ENCODE results near the gene VPS18. TPM values are rescaled to one million over a fixed set of nuclear protein-coding genes. Genes with fewer than 3 reads are reported as not detected.

Gene VPS18
- total RNA-seq, 2 experiments from 2014 or later, result 16.2 to 16.6 TPM

GRCh38 chr15:40921949-40922607 lies 27.8 kb downstream of the VPS18 start:
- H3K4me3 Mint-ChIP-seq, result no peak overlapping the region
- ChIA-PET POLR2A (no interaction called here), CTCF (interaction anchor here (0.7 to 1.4 kb wide), 5 partner anchors 11 to 28 kb away, joined by 3 to 5 read pairs (median 3); partner anchors contain the start of gene VPS18)
- H3K9me3 Mint-ChIP-seq, result no peaks in the 10 kb centered on the region
- H3K27me3 Mint-ChIP-seq, result peaks cover 41% of the 10 kb centered on the region
- no peak overlapping the region for H3K27ac Mint-ChIP-seq
- DNase-seq, result no peak
- H3K36me3 Mint-ChIP-seq (ENCODE audit: low read depth), result no peaks in the 10 kb centered on the region
- peaks cover 11% of the 10 kb centered on the region for H3K4me1 Mint-ChIP-seq

DNA sequence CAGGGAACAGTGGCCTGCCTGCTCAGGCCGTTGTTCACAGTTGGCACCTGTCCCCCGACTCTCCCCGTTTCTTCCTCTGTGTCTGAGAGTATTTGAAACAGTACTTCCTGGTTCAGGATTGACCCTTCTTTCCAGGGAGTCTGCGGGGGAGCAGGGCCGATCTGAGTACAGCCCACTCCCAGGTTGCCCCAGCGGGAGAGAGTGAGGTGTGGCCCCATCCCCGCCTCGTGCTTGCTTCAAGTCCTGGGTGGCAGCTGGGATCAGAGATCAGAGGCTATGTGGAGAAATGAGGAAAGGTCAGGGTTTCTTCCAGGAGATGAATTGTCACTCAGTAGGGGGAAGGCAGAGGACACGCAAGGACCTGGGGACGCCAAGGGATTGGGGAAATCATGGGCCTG lies 28.4 kb downstream of the VPS18 start:
- ChIA-PET CTCF (interaction anchor here (0.6 to 1.4 kb wide), 4 partner anchors 10 to 486 kb away, joined by 3 to 5 read pairs (median 4); partner anchors contain the start of gene VPS18), POLR2A (no interaction called here)
- peaks cover 13% of the 10 kb centered on the region for H3K4me1 Mint-ChIP-seq
- H3K4me3 Mint-ChIP-seq, result no peak overlapping the region
- no peak for DNase-seq
- peaks cover 45% of the 10 kb centered on the region for H3K27me3 Mint-ChIP-seq
- no peak overlapping the region for H3K27ac Mint-ChIP-seq
- no peaks in the 10 kb centered on the region for H3K9me3 Mint-ChIP-seq
- H3K36me3 Mint-ChIP-seq (ENCODE audit: low read depth), result no peaks in the 10 kb centered on the region

DNA sequence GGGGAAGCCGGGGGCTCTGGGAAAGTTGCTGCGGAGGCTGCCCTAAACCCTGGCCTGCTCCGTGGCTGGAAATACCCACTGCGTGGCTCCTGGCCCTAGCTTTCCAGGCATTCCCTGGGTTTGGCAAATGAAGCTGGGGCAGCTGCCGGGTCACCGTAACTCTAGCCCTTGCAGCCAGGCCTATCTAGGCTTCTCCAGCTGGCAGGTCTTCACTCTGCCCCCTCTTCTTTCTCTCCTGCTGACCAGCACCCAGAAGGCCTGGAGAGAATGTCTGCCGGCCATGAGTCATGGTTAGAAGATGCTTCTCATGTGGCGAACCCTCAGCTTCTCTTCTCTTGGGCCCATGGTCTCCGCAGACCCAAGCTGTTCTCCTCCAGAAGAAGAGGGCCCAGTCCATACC lies 29.3 kb downstream of the VPS18 start:
- peaks cover 18% of the 10 kb centered on the region for H3K4me1 Mint-ChIP-seq
- no peak for DNase-seq
- H3K9me3 Mint-ChIP-seq, result no peaks in the 10 kb centered on the region
- H3K4me3 Mint-ChIP-seq, result no peak overlapping the region
- POLR2A ChIA-PET, result no interaction called here
- H3K27ac Mint-ChIP-seq, result no peak overlapping the region
- CTCF ChIA-PET, result interaction anchor here (0.5 to 3.5 kb wide), 7 partner anchors 15 to 99 kb away, joined by 3 to 12 read pairs (median 4); partner anchors contain the start of gene VPS18
- no peaks in the 10 kb centered on the region for H3K36me3 Mint-ChIP-seq (ENCODE audit: low read depth)
- H3K27me3 Mint-ChIP-seq, result peaks cover 50% of the 10 kb centered on the region

DNA sequence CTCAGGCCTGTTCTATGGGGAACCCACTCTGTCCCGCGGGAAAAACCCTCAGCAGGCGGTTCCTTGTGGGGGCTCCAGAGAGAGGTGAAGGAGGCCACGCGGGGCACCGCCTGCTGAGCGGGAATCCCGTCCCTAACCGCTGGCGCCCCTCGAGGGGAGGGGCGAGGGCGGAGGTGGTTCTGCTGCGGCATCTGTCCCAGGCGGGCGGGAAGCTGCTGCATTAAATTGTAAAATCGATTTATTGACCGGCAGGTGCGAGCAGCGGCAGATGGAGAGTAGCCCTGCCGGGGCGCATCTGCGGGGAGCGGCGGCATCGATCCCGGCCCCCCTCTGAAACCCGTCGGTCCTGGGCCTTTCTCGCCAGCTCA lies 31.2 kb downstream of the VPS18 start:
- Mint-ChIP-seq H3K4me3 (no peak overlapping the region), H3K27me3 (peaks cover 66% of the 10 kb centered on the region), H3K36me3 (ENCODE audit: low read depth) (no peaks in the 10 kb centered on the region), H3K9me3 (no peaks in the 10 kb centered on the region), H3K4me1 (peaks cover 33% of the 10 kb centered on the region), H3K27ac (no peak overlapping the region)
- DNase-seq, result no peak
- ChIA-PET POLR2A (no interaction called here), CTCF (interaction anchor here (0.6 to 3.5 kb wide), 2 partner anchors 16 to 298 kb away, joined by 5 to 12 read pairs; no protein-coding TSS in a partner anchor)

- CTCF ChIA-PET, result interaction anchor here (0.6 to 3.5 kb wide), 2 partner anchors 15 to 297 kb away, joined by 5 to 12 read pairs; no protein-coding TSS in a partner anchor
Observed at GRCh38 chr15:40925863-40926658, 31.8 kb downstream of the VPS18 start.

DNA sequence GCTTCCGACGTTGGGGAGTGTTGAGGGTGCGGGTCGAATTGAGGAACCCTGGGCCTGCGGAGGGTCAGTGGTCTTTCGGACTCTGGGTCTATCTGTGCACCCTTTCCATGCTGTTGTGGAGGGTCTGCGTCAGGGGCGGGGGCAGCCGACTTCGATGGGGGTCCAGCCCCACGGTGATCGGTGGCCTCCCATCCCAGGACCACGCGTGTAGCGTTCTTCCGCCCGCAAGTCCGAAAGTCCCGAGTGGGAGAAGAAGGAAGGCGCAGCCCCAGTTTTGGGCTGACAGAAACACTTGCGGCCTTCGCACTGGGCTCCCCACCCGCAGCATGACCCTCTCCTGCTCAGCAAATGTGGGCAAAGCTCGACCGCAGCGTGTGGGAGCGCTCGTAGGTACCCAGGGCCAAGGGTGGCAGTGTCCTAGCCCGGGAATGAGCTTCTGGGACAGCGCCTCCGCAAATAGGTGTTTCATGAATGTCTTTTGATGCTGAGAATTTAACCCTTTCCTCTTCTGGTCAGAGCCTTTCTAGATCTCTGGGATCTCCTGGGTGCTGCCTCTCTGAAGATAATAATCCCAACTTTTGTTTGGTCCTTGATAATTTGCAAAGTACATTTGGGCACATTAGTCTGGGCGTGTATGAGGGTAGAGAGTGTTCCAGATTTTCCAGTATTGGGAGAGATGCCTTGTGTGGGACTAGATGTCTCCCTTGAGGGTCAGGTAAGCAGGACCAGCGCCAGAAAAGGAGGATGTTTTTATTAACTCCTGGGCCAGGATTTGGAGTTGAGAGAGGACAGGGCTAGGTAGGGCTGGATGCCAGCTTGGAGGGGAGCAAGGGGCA lies 32.6 kb downstream of the VPS18 start:
- POLR2A ChIA-PET, result no interaction called here
- Mint-ChIP-seq H3K4me1 (peaks cover 43% of the 10 kb centered on the region), H3K9me3 (no peaks in the 10 kb centered on the region), H3K36me3 (ENCODE audit: low read depth) (no peaks in the 10 kb centered on the region), H3K27ac (no peak overlapping the region), H3K27me3 (peaks cover 78% of the 10 kb centered on the region), H3K4me3 (peak overlapping the region; percentile 4)
- CTCF ChIA-PET, result interaction anchor here (3.5 to 3.9 kb wide), 2 partner anchors 15 to 22 kb away, joined by 12 to 22 read pairs; no protein-coding TSS in a partner anchor
- no peak for DNase-seq

More at GRCh38 chr15:40925863-40926658, 31.8 kb downstream of the VPS18 start:
- Mint-ChIP-seq H3K9me3 (no peaks in the 10 kb centered on the region), H3K27me3 (peaks cover 72% of the 10 kb centered on the region), H3K27ac (no peak overlapping the region), H3K4me1 (peaks cover 39% of the 10 kb centered on the region), H3K36me3 (ENCODE audit: low read depth) (no peaks in the 10 kb centered on the region), H3K4me3 (no peak overlapping the region)
- DNase-seq, result no peak
- POLR2A ChIA-PET, result no interaction called here

- CTCF ChIA-PET, result interaction anchor here (0.6 to 3.9 kb wide), 3 partner anchors 22 to 34 kb away, joined by 3 to 22 read pairs (median 3); partner anchors contain the start of gene CHAC1
- Mint-ChIP-seq H3K4me3 (no peak overlapping the region), H3K27me3 (peaks cover 82% of the 10 kb centered on the region), H3K27ac (no peak overlapping the region), H3K36me3 (ENCODE audit: low read depth) (no peaks in the 10 kb centered on the region), H3K4me1 (peaks cover 45% of the 10 kb centered on the region), H3K9me3 (no peaks in the 10 kb centered on the region)
- DNase-seq, result no peak
- POLR2A ChIA-PET, result no interaction called here
Observed at GRCh38 chr15:40927495-40927872, 33.2 kb downstream of the VPS18 start.

GRCh38 chr15:40927873-40928806 lies 33.9 kb downstream of the VPS18 start:
- Mint-ChIP-seq H3K9me3 (no peaks in the 10 kb centered on the region), H3K27me3 (peaks cover 81% of the 10 kb centered on the region), H3K4me3 (peak overlapping the region; percentile 57), H3K36me3 (ENCODE audit: low read depth) (no peaks in the 10 kb centered on the region), H3K27ac (no peak overlapping the region), H3K4me1 (peaks cover 45% of the 10 kb centered on the region)
- POLR2A ChIA-PET, result no interaction called here
- CTCF ChIA-PET, result interaction anchor here (0.6 to 3.9 kb wide), 5 partner anchors 13 to 34 kb away, joined by 3 to 22 read pairs (median 3); partner anchors contain the start of gene CHAC1
- DNase-seq, result no peak

DNA sequence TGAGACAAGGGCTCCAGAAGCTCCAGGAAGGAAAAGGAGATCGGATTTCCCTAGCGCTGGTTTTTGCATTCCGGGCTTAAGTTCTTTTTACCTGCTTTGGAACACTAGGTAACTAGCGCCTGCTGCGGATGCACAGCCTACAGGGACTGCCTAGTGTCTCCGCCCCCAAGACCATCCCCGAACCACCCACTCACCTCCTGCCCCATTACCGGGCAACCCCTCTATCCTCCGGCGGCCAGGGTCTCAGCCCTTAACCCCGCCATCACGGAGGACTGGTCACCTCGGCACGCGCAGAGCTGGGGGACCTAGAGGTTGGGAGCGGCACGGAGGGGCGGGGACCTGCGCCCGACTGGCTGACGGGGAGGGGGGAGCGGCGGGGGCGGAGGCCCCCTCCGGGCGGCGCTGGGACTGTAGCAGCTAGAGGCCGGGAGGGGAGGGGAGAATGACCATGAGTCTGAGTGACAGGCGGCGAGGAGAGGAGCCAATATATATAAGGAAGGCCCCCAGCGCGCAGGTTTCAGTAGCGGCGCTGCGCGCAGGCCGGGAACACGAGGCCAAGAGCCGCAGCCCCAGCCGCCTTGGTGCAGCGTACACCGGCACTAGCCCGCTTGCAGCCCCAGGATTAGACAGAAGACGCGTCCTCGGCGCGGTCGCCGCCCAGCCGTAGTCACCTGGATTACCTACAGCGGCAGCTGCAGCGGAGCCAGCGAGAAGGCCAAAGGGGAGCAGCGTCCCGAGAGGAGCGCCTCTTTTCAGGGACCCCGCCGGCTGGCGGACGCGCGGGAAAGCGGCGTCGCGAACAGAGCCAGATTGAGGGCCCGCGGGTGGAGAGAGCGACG lies 34.8 kb downstream of the VPS18 start, which contains the start of gene DLL4:
Gene DLL4 (plus strand): TSS at position 520 of the 839 bp plus-strand sequence. CDS start 329 bp downstream, outside the sequence.
- ChIA-PET CTCF (interaction anchor here (1.1 to 4.0 kb wide), 7 partner anchors 12 to 59 kb away, joined by 3 to 33 read pairs (median 9); partner anchors contain the start of gene VPS18), POLR2A (no interaction called here)
- Mint-ChIP-seq H3K4me3 (peak within 1 kb of the TSS; percentile 60), H3K27me3 (peaks cover 82% of the 10 kb centered on the region), H3K36me3 (ENCODE audit: low read depth) (no peaks in the 10 kb centered on the region), H3K4me1 (peaks cover 46% of the 10 kb centered on the region), H3K27ac (no peak within 1 kb of the TSS), H3K9me3 (no peaks in the 10 kb centered on the region)
- peak; percentile 51 for DNase-seq

- POLR2A ChIA-PET, result no interaction called here
- peaks cover 75% of the 10 kb centered on the region for H3K27me3 Mint-ChIP-seq
- CTCF ChIA-PET, result interaction anchor here (0.5 to 4.0 kb wide), 15 partner anchors 9 to 324 kb away, joined by 3 to 33 read pairs (median 5); partner anchors contain the start of genes CHAC1 and VPS18
- DNase-seq, result no peak
- peak overlapping the region; percentile 60 for H3K4me3 Mint-ChIP-seq
- H3K9me3 Mint-ChIP-seq, result no peaks in the 10 kb centered on the region
- peaks cover 46% of the 10 kb centered on the region for H3K4me1 Mint-ChIP-seq
- H3K36me3 Mint-ChIP-seq (ENCODE audit: low read depth), result no peaks in the 10 kb centered on the region
- H3K27ac Mint-ChIP-seq, result no peak overlapping the region
Observed at GRCh38 chr15:40929660-40930429, 35.6 kb downstream of the VPS18 start.
